ENCODE results near the gene NOS3. TPM values are rescaled to one million over a fixed set of nuclear protein-coding genes. Genes with fewer than 3 reads are reported as not detected.

NOS3 gene
- total and polyA plus RNA-seq, 9 of the 15 experiments (the other 6 are each of a cell fraction or from before 2014, with no cell fraction given), result 1.1 to 121 (median 23.6) TPM

DNA sequence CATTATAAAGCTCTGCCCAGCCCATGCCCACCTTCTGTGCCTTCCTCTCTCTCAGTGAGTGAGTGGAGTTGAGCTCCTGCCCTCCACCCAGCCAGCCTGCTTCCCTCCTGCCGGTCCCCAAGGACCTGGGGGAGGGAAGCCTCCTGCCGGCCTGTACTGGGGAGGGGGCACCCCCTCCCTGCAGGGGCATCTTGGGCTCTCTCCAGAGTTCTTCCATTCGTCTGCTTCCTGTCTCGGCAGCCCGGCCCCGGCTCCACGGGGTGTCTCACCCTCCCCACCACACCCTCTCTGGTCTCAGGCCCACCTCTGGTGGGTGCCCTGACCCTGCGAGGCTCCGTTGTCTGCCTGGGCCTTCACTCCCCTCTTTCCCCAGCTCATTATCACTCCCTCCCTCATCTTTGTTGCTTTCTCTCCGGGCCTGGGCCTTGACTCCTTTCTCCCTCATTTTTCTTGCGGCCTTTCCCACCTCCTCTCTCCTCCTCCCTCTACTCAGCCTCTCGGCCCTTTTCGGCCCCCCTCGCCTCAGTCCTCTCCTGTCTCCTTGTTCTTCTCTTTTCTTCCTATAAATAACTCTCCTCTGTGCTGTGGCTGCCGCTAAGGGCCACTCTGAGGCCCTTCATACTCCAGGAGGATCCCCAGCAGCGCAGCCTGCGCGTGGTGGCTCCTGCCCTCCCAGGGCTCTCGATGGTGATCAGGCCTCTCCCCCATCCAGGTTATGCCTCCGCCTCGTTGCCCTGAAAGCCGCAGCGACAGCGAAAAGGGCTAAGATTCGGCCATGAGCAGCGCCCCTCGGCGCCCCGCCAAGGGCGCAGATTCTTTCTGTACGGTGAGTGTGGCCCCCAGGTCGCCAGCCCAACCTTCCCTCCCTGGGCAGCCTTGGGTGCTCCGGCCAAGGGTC is 70.6 kb downstream of the NOS3 start (continued):
- TF ChIP-seq, protein P1, sequence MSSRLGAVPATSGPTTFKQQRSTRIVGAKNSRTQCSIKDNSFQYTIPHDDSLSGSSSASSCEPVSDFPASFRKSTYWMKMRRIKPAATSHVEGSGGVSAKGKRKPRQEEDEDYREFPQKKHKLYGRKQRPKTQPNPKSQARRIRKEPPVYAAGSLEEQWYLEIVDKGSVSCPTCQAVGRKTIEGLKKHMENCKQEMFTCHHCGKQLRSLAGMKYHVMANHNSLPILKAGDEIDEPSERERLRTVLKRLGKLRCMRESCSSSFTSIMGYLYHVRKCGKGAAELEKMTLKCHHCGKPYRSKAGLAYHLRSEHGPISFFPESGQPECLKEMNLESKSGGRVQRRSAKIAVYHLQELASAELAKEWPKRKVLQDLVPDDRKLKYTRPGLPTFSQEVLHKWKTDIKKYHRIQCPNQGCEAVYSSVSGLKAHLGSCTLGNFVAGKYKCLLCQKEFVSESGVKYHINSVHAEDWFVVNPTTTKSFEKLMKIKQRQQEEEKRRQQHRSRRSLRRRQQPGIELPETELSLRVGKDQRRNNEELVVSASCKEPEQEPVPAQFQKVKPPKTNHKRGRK (tag; IDR thresholded peaks at IDR 0.05), result peak; percentile 83
- TF ChIP-seq KDM5B (IDR thresholded peaks at IDR 0.05; ENCODE audit: insufficient replicate concordance, low read depth, low read length) (peak; percentile 2), CXXC5 (CRISPR knock-in tag; IDR thresholded peaks at IDR 0.05) (peak; percentile 25; the same call in 1 of the 2 replicates), RBFOX2 (IDR thresholded peaks at IDR 0.05; ENCODE audit: low read depth, low read length) (peak; percentile 56), ZNF3 (CRISPR knock-in tag; IDR thresholded peaks at IDR 0.05) (no peak), RBM39 (optimal IDR thresholded peaks at IDR 0.05; ENCODE audit: low read depth, low read length) (peak; percentile 89), HNRNPLL (IDR thresholded peaks at IDR 0.05; ENCODE audit: low read depth, low read length, poor library complexity, severe bottlenecking) (peak; percentile 43), CTBP1 (IDR thresholded peaks at IDR 0.05; ENCODE audit: borderline replicate concordance) (no peak), CREB1 (IDR thresholded peaks at IDR 0.05) (peak; percentile 18; the same call in 1 of the 2 replicates), CREB1 (CRISPR knock-in tag; IDR thresholded peaks at IDR 0.05) (no peak), SMARCE1 (IDR thresholded peaks at IDR 0.05) (peak; percentile 46), DPF2 (IDR thresholded peaks at IDR 0.05) (peak; percentile 47), CBFB (CRISPR knock-in tag; IDR thresholded peaks at IDR 0.05) (0 out of 2 replicates have a peak, but pooled peaks have one; percentile 3), GATAD2B (IDR thresholded peaks at IDR 0.05; ENCODE audit: borderline replicate concordance) (no peak), KDM1A (IDR thresholded peaks at IDR 0.05) (no peak), ZNF263 (CRISPR knock-in tag; IDR thresholded peaks at IDR 0.05; ENCODE audit: borderline replicate concordance) (0 out of 2 replicates have a peak, but pooled peaks have one; percentile 53), FIP1L1 (IDR thresholded peaks at IDR 0.05; ENCODE audit: low read depth, low read length, poor library complexity, severe bottlenecking) (no peak)
- TF ChIP-seq, protein P2, sequence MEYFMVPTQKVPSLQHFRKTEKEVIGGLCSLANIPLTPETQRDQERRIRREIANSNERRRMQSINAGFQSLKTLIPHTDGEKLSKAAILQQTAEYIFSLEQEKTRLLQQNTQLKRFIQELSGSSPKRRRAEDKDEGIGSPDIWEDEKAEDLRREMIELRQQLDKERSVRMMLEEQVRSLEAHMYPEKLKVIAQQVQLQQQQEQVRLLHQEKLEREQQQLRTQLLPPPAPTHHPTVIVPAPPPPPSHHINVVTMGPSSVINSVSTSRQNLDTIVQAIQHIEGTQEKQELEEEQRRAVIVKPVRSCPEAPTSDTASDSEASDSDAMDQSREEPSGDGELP (CRISPR knock-in tag; IDR thresholded peaks at IDR 0.05; ENCODE audit: borderline replicate concordance), result 0 out of 2 replicates have a peak, but pooled peaks have one; percentile 2
- TF ChIP-seq, protein P3, sequence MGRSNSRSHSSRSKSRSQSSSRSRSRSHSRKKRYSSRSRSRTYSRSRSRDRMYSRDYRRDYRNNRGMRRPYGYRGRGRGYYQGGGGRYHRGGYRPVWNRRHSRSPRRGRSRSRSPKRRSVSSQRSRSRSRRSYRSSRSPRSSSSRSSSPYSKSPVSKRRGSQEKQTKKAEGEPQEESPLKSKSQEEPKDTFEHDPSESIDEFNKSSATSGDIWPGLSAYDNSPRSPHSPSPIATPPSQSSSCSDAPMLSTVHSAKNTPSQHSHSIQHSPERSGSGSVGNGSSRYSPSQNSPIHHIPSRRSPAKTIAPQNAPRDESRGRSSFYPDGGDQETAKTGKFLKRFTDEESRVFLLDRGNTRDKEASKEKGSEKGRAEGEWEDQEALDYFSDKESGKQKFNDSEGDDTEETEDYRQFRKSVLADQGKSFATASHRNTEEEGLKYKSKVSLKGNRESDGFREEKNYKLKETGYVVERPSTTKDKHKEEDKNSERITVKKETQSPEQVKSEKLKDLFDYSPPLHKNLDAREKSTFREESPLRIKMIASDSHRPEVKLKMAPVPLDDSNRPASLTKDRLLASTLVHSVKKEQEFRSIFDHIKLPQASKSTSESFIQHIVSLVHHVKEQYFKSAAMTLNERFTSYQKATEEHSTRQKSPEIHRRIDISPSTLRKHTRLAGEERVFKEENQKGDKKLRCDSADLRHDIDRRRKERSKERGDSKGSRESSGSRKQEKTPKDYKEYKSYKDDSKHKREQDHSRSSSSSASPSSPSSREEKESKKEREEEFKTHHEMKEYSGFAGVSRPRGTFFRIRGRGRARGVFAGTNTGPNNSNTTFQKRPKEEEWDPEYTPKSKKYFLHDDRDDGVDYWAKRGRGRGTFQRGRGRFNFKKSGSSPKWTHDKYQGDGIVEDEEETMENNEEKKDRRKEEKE (IDR thresholded peaks at IDR 0.05; ENCODE audit: borderline replicate concordance in 1 of 2, control insufficient read depth in 1 of 2, low read depth in 2 of 2, low read length in 1 of 2), result no peak
- TF ChIP-seq, protein P4, sequence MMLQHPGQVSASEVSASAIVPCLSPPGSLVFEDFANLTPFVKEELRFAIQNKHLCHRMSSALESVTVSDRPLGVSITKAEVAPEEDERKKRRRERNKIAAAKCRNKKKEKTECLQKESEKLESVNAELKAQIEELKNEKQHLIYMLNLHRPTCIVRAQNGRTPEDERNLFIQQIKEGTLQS (IDR thresholded peaks at IDR 0.05), result no peak
- TF ChIP-seq, protein P4 (CRISPR knock-in tag; conservative IDR thresholded peaks at IDR 0.05), result 0 out of 2 replicates have a peak, but pooled peaks have one; percentile 53

Measured in K562 (cell line).